Measurements from ENCODE around the gene BCAP31. TPM values are rescaled to one million over a fixed set of nuclear protein-coding genes. Genes with fewer than 3 reads are reported as not detected.

BCAP31 gene
- total RNA-seq, 1 experiment from 2014 or later, result 371 TPM

GRCh38 chrX:153736871-153737441, 12.8 kb upstream of the BCAP31 start:
- no peaks in the 10 kb centered on the region for H3K9me3 Mint-ChIP-seq (ENCODE audit: low read depth, unreplicated experiment)
- no TSS peak for BruUV-seq (replicated peaks)
- peaks cover 3% of the 10 kb centered on the region for H3K36me3 Mint-ChIP-seq (ENCODE audit: insufficient read depth, unreplicated experiment)
- no peak overlapping the region for H3K27ac Mint-ChIP-seq (ENCODE audit: unreplicated experiment)
- TF ChIP-seq, protein P1, sequence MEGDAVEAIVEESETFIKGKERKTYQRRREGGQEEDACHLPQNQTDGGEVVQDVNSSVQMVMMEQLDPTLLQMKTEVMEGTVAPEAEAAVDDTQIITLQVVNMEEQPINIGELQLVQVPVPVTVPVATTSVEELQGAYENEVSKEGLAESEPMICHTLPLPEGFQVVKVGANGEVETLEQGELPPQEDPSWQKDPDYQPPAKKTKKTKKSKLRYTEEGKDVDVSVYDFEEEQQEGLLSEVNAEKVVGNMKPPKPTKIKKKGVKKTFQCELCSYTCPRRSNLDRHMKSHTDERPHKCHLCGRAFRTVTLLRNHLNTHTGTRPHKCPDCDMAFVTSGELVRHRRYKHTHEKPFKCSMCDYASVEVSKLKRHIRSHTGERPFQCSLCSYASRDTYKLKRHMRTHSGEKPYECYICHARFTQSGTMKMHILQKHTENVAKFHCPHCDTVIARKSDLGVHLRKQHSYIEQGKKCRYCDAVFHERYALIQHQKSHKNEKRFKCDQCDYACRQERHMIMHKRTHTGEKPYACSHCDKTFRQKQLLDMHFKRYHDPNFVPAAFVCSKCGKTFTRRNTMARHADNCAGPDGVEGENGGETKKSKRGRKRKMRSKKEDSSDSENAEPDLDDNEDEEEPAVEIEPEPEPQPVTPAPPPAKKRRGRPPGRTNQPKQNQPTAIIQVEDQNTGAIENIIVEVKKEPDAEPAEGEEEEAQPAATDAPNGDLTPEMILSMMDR (IDR thresholded peaks at IDR 0.05; ENCODE audit: unreplicated experiment), result no peak
- CTCF ChIA-PET, result interaction anchor here (0.6 to 0.9 kb wide), 2 partner anchors 13 to 97 kb away, joined by 3 read pairs; partner anchors contain the start of gene BCAP31
- intact Hi-C loops (cut with micrococcal nuclease; ENCODE audit: unreplicated experiment), result no loop called here
- no peak overlapping the region for H3K4me3 Mint-ChIP-seq (ENCODE audit: low read depth, unreplicated experiment)
- no peak for DNase-seq
- H3K4me1 Mint-ChIP-seq (ENCODE audit: low read depth, unreplicated experiment), result no peaks in the 10 kb centered on the region
- H3K27me3 Mint-ChIP-seq (ENCODE audit: unreplicated experiment), result no peaks in the 10 kb centered on the region

GRCh38 chrX:153736071-153736820, 12.1 kb upstream of the BCAP31 start:
- Mint-ChIP-seq H3K9me3 (ENCODE audit: low read depth, unreplicated experiment) (peaks cover 6% of the 10 kb centered on the region), H3K27ac (ENCODE audit: unreplicated experiment) (no peak overlapping the region), H3K4me3 (ENCODE audit: low read depth, unreplicated experiment) (no peak overlapping the region), H3K36me3 (ENCODE audit: insufficient read depth, unreplicated experiment) (peaks cover 3% of the 10 kb centered on the region), H3K27me3 (ENCODE audit: unreplicated experiment) (no peaks in the 10 kb centered on the region), H3K4me1 (ENCODE audit: low read depth, unreplicated experiment) (no peaks in the 10 kb centered on the region)
- BruUV-seq (replicated peaks), result no TSS peak
- DNase-seq, result no peak
- CTCF ChIA-PET, result interaction anchor here (0.6 to 0.9 kb wide), 2 partner anchors 12 to 96 kb away, joined by 3 read pairs; partner anchors contain the start of gene BCAP31
- intact Hi-C loops (cut with micrococcal nuclease; ENCODE audit: unreplicated experiment), result no loop called here
- TF ChIP-seq, protein P1 (IDR thresholded peaks at IDR 0.05; ENCODE audit: unreplicated experiment), result no peak

DNA sequence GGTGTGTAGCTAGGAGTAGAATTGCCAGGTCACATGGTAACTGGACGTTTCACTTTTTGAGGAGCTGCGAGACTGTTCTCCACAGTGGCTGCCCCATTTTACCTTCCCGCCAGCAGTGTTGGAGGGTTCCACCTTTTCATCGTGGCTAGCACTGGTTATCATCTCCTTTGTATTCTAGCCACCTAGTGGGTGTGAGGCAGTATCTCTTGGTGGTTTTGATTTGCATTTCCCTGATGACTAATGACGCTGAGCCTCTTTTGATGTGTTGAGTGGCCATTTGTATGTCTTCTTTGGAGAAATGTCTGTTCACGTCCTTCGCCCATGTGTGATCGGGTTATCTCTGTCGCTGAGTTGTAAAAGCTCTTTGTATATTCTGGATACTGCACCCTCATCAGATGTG, 11.1 kb upstream of the BCAP31 start:
- CTCF ChIA-PET, result no interaction called here
- Mint-ChIP-seq H3K36me3 (ENCODE audit: insufficient read depth, unreplicated experiment) (peaks cover 8% of the 10 kb centered on the region), H3K4me3 (ENCODE audit: low read depth, unreplicated experiment) (no peak overlapping the region), H3K9me3 (ENCODE audit: low read depth, unreplicated experiment) (peaks cover 7% of the 10 kb centered on the region), H3K27me3 (ENCODE audit: unreplicated experiment) (no peaks in the 10 kb centered on the region), H3K4me1 (ENCODE audit: low read depth, unreplicated experiment) (peaks cover 6% of the 10 kb centered on the region), H3K27ac (ENCODE audit: unreplicated experiment) (no peak overlapping the region)
- intact Hi-C loops (cut with micrococcal nuclease; ENCODE audit: unreplicated experiment), result no loop called here
- no TSS peak for BruUV-seq (replicated peaks)
- TF ChIP-seq, protein P1 (IDR thresholded peaks at IDR 0.05; ENCODE audit: unreplicated experiment), result no peak
- DNase-seq, result no peak

GRCh38 chrX:153734871-153735270, 10.7 kb upstream of the BCAP31 start:
- intact Hi-C loops (cut with micrococcal nuclease; ENCODE audit: unreplicated experiment), result no loop called here
- BruUV-seq (replicated peaks), result no TSS peak
- no peak overlapping the region for H3K4me3 Mint-ChIP-seq (ENCODE audit: low read depth, unreplicated experiment)
- H3K9me3 Mint-ChIP-seq (ENCODE audit: low read depth, unreplicated experiment), result peaks cover 7% of the 10 kb centered on the region
- CTCF ChIA-PET, result no interaction called here
- no peak overlapping the region for H3K27ac Mint-ChIP-seq (ENCODE audit: unreplicated experiment)
- no peak for DNase-seq
- peaks cover 6% of the 10 kb centered on the region for H3K4me1 Mint-ChIP-seq (ENCODE audit: low read depth, unreplicated experiment)
- TF ChIP-seq, protein P1 (IDR thresholded peaks at IDR 0.05; ENCODE audit: unreplicated experiment), result no peak
- peaks cover 8% of the 10 kb centered on the region for H3K36me3 Mint-ChIP-seq (ENCODE audit: insufficient read depth, unreplicated experiment)
- H3K27me3 Mint-ChIP-seq (ENCODE audit: unreplicated experiment), result no peaks in the 10 kb centered on the region

Data from Calu3 (cell line).